IMR-90 (cell line): ENCODE results near the gene CAST. TPM values are rescaled to one million over a fixed set of nuclear protein-coding genes. Genes with fewer than 3 reads are reported as not detected.

Source experiments
- ATAC-seq: fragments of 200-7000 bp; cut with Tn5 transposase; 2 replicates; pipeline ENCODE4 v1.9.1; 2020; ENCODE audit warnings: low read depth, mild to moderate bottlenecking, moderate library complexity
- BruUV-seq: library from RNA; stranded (reverse); fragments of 400-500 nt; replicated peaks from 2 replicates; lab custom pipeline; 2021; lab: Mats Ljungman, UMichigan
- CTCF ChIA-PET: fragments of 300-600 bp; formaldehyde crosslinking; extraction: SDS; loops from one replicate; lab custom pipeline; 2021; ENCODE audit warnings: antibody characterized with exemption; lab: Yijun Ruan, JAX
- POLR2A ChIA-PET: fragments of 300-600 bp; sonication (Branson Sonifier 250); formaldehyde crosslinking; loops from one replicate; lab custom pipeline; 2022; ENCODE audit warnings: antibody characterized with exemption; ENCODE audit not compliant: unreplicated experiment; lab: Charles Lee
- DNase-seq: peaks from one replicate; pipeline ENCODE4 v3.0.0; 2013
- H2AFZ ChIP-seq: replicated peaks from 2 replicates; pipeline ENCODE3; 2013; ENCODE audit warnings: low read length, mild to moderate bottlenecking; ENCODE audit not compliant: poor library complexity
- H2AK5ac ChIP-seq: 2 replicates; pipeline ENCODE4 v1.6.1; 2013; ENCODE audit warnings: low read depth, low read length, inconsistent platforms
- H2AK9ac ChIP-seq: replicated peaks from 2 replicates; pipeline ENCODE3; 2013; ENCODE audit warnings: mild to moderate bottlenecking, low read depth, low read length, moderate library complexity; ENCODE audit not compliant: poor library complexity
- H2BK120ac ChIP-seq: 2 replicates; pipeline ENCODE4 v1.6.1; 2013; ENCODE audit warnings: low read depth, low read length, inconsistent platforms
- H2BK15ac ChIP-seq: 3 replicates; pipeline ENCODE4 v1.6.1; 2013; ENCODE audit warnings: low read depth, low read length, inconsistent platforms
- H2BK20ac ChIP-seq: 2 replicates; pipeline ENCODE4 v1.6.1; 2013; ENCODE audit warnings: low read depth, mild to moderate bottlenecking, inconsistent platforms, low read length, moderate library complexity
- H2BK5ac ChIP-seq: 2 replicates; pipeline ENCODE4 v1.6.1; 2013; ENCODE audit warnings: mild to moderate bottlenecking, low read depth, low read length, inconsistent platforms; ENCODE audit not compliant: poor library complexity, severe bottlenecking
- H3K14ac ChIP-seq: replicated peaks from 2 replicates; pipeline ENCODE4 v1.6.1; 2013; ENCODE audit warnings: low read depth, low read length, inconsistent platforms
- H3K18ac ChIP-seq: 2 replicates; pipeline ENCODE4 v1.6.1; 2013; ENCODE audit warnings: low read depth, low read length, control low read depth
- H3K23ac ChIP-seq: 2 replicates; pipeline ENCODE4 v1.6.1; 2013; ENCODE audit warnings: low read depth, low read length, inconsistent platforms
- H3K27ac ChIP-seq: 2 replicates; pipeline ENCODE4 v1.5.1; 2013; ENCODE audit warnings: mild to moderate bottlenecking, control low read depth, low read length; ENCODE audit not compliant: insufficient read depth
- H3K27me3 ChIP-seq: 2 replicates; pipeline ENCODE4 v1.6.1; 2013; ENCODE audit warnings: low read length; ENCODE audit not compliant: control insufficient read depth, insufficient read depth
- H3K36me3 ChIP-seq: 2 replicates; pipeline ENCODE4 v1.6.1; 2013; ENCODE audit warnings: low read length, mixed read lengths; ENCODE audit not compliant: control insufficient read depth, insufficient read depth
- H3K4ac ChIP-seq: 2 replicates; pipeline ENCODE4 v1.6.1; 2013; ENCODE audit warnings: low read depth, low read length, inconsistent platforms
- H3K4me1 ChIP-seq: 2 replicates; pipeline ENCODE4 v1.6.1; 2013; ENCODE audit warnings: low read length, mixed read lengths; ENCODE audit not compliant: control insufficient read depth, insufficient read depth
- H3K4me2 ChIP-seq: 2 replicates; pipeline ENCODE4 v1.6.1; 2013; ENCODE audit warnings: low read depth, mild to moderate bottlenecking, control low read depth, low read length, moderate library complexity
- H3K4me3 ChIP-seq: 2 replicates; pipeline ENCODE4 v1.5.1; 2013; ENCODE audit warnings: low read depth, mild to moderate bottlenecking, control low read depth, low read length, moderate library complexity; ENCODE audit not compliant: insufficient read depth
- H3K56ac ChIP-seq: 2 replicates; pipeline ENCODE4 v1.6.1; 2013; ENCODE audit warnings: low read length, inconsistent platforms; ENCODE audit not compliant: insufficient read depth; ENCODE audit errors: extremely low read depth
- H3K79me1 ChIP-seq, 2 experiments: 2 replicates each; pipeline ENCODE4 v1.6.1; 2013; ENCODE audit warnings: low read length in 2 of 2, inconsistent platforms in 1 of 2, low read depth in 1 of 2
- H3K9ac ChIP-seq: 2 replicates; pipeline ENCODE4 v1.6.1; 2013; ENCODE audit warnings: low read depth, low read length, control low read depth
- H3K9me1 ChIP-seq: 2 replicates; pipeline ENCODE4 v1.6.1; 2013; ENCODE audit warnings: low read length, inconsistent platforms; ENCODE audit not compliant: insufficient read depth
- H3K9me3 ChIP-seq: 2 replicates; pipeline ENCODE4 v1.6.1; 2013; ENCODE audit warnings: low read length; ENCODE audit not compliant: control insufficient read depth, insufficient read depth
- H4K20me1 ChIP-seq: 2 replicates; pipeline ENCODE4 v1.6.1; 2013; ENCODE audit warnings: low read length, inconsistent platforms; ENCODE audit not compliant: insufficient read depth
- H4K5ac ChIP-seq: 2 replicates; pipeline ENCODE4 v1.6.1; 2013; ENCODE audit warnings: mild to moderate bottlenecking, low read depth, low read length, control low read depth
- H4K8ac ChIP-seq, 2 experiments: 2 replicates each; pipeline ENCODE4 v1.6.1; 2013; ENCODE audit warnings: low read depth in 2 of 2, low read length in 2 of 2, control low read depth in 1 of 2, inconsistent platforms in 1 of 2
- H4K91ac ChIP-seq: 2 replicates; pipeline ENCODE4 v1.6.1; 2013; ENCODE audit warnings: low read depth, low read length, inconsistent platforms; ENCODE audit not compliant: insufficient read depth
- BHLHE40 ChIP-seq: fragments of 150-350 bp; IDR thresholded peaks from 2 replicates; pipeline ENCODE4 v1.6.1; 2016; ENCODE audit warnings: mild to moderate bottlenecking, low read depth, low read length
- CEBPB ChIP-seq: IDR thresholded peaks from 2 replicates; pipeline ENCODE4 v1.6.1; 2012; ENCODE audit warnings: low read depth, low read length, improper control_type of control experiment
- CHD1 ChIP-seq: IDR thresholded peaks from 2 replicates; pipeline ENCODE4 v1.6.1; 2012; ENCODE audit warnings: low read depth, low read length, improper control_type of control experiment
- CTCF ChIP-seq: conservative IDR thresholded peaks from 2 replicates; pipeline ENCODE4 v1.5.1; 2012; ENCODE audit warnings: mild to moderate bottlenecking, low read depth, low read length, improper control_type of control experiment
- FOS ChIP-seq: fragments of 150-350 bp; IDR thresholded peaks from 2 replicates; pipeline ENCODE4 v1.6.1; 2016; ENCODE audit warnings: low read depth, low read length
- MAFK ChIP-seq: IDR thresholded peaks from 2 replicates; pipeline ENCODE4 v1.6.1; 2012; ENCODE audit warnings: low read depth, low read length, improper control_type of control experiment
- MAZ ChIP-seq: IDR thresholded peaks from 2 replicates; pipeline ENCODE4 v1.6.1; 2012; ENCODE audit warnings: low read depth, mild to moderate bottlenecking, low read length, improper control_type of control experiment, moderate library complexity, borderline replicate concordance
- MXI1 ChIP-seq: IDR thresholded peaks from 2 replicates; pipeline ENCODE4 v1.6.1; 2012; ENCODE audit warnings: low read depth, mild to moderate bottlenecking, low read length, moderate library complexity, borderline replicate concordance
- NFE2L2 ChIP-seq: fragments of 150-350 bp; IDR thresholded peaks from 2 replicates; pipeline ENCODE4 v1.6.1; 2016; ENCODE audit warnings: low read depth, mild to moderate bottlenecking, low read length
- POLR2A ChIP-seq: IDR thresholded peaks from 2 replicates; pipeline ENCODE4 v1.6.1; 2012; ENCODE audit warnings: mild to moderate bottlenecking, low read depth, low read length
- RAD21 ChIP-seq: IDR thresholded peaks from 2 replicates; pipeline ENCODE4 v1.6.1; 2012; ENCODE audit warnings: low read length, improper control_type of control experiment
- RCOR1 ChIP-seq: IDR thresholded peaks from 2 replicates; pipeline ENCODE4 v1.6.1; 2012; ENCODE audit warnings: mild to moderate bottlenecking, low read length, improper control_type of control experiment; ENCODE audit not compliant: insufficient replicate concordance
- RFX5 ChIP-seq: IDR thresholded peaks from 2 replicates; pipeline ENCODE4 v1.8.0; 2012; ENCODE audit warnings: low read depth, mild to moderate bottlenecking, low read length, moderate library complexity
- SMC3 ChIP-seq: fragments of 150-350 bp; IDR thresholded peaks from 2 replicates; pipeline ENCODE4 v1.6.1; 2016; ENCODE audit warnings: low read depth, mild to moderate bottlenecking, antibody characterized with exemption, low read length, moderate library complexity
- USF2 ChIP-seq: fragments of 150-350 bp; IDR thresholded peaks from 2 replicates; pipeline ENCODE4 v1.6.1; 2017; ENCODE audit warnings: mild to moderate bottlenecking, antibody characterized with exemption, low read length, low read depth
- WGBS, 2 experiments: methylation state at CpG; one replicate each; pipeline versions ENCODE4 v1.1.5 to v1.1.7; 2013; ENCODE audit warnings: missing lambda C conversion rate in 2 of 2; ENCODE audit not compliant: insufficient read length in 1 of 2; ENCODE audit errors: extremely low coverage in 2 of 2; 5-methylcytosine and 5-hydroxymethylcytosine counted together
- dilution Hi-C: fragments of 300-500 bp; cut with HindIII; formaldehyde crosslinking; loops from one replicate; pipeline ENCODE4 v1.14.3; 2018; ENCODE audit warnings: low sequenced_read_pairs; ENCODE audit not compliant: unreplicated experiment
- in situ Hi-C: fragments of 300-500 bp; cut with MboI; formaldehyde crosslinking; loops from 3 replicates; pipeline ENCODE4 v1.14.3; 2019; ENCODE audit warnings: low sequenced_read_pairs, inconsistent platforms, mixed read lengths
- intact Hi-C: fragments of 100-400 bp; cut with micrococcal nuclease; formaldehyde crosslinking; loops from 2 replicates; pipeline ENCODE4 v1.10.0; 2022
- polyA plus RNA-seq, 3 experiments: library from polyadenylated mRNA; depleted of rRNA; stranded (reverse); fragments of >200 nt; gene quantifications; 2 replicates each; pipeline ENCODE4 v1.2.3, GENCODE V29; 2012; ENCODE audit warnings: low replicate concordance in 1 of 3
- total RNA-seq: library from RNA; depleted of rRNA; stranded (reverse); fragments of >200 nt; gene quantifications from 2 replicates; pipeline ENCODE4 v1.2.3, GENCODE V29; 2012
- TF ChIP-seq, protein P1 (sequence below): fragments of 150-350 bp; IDR thresholded peaks from 2 replicates; pipeline ENCODE4 v1.6.1; 2016; ENCODE audit warnings: low read depth, mild to moderate bottlenecking, low read length, moderate library complexity, borderline replicate concordance

The CAST gene
- total and polyA plus RNA-seq, 2 of the 4 experiments (the other 2 are of a cell fraction): 91.3 to 128 TPM

- H3K9ac ChIP-seq: no peak overlapping the region
- ChIA-PET CTCF (interaction anchor here (0.7 kb wide), 1 partner anchor 53 kb away, joined by 3 read pairs; no protein-coding TSS in a partner anchor), POLR2A (no interaction called here)
- H3K4me3 ChIP-seq: no peak overlapping the region
- H3K4me2 ChIP-seq: no peak overlapping the region
- WGBS, 2 experiments: no CpG with 5 or more reads among the region's 1 CpG
- dilution Hi-C loops (no loop called here), in situ Hi-C loops (no loop called here), intact Hi-C loops (no loop called here)
- TF ChIP-seq SMC3 (no peak), CTCF (no peak), MXI1 (no peak), RFX5 (no peak), BHLHE40 (no peak), CHD1 (no peak), RAD21 (no peak), RCOR1 (no peak), NFE2L2 (no peak), MAZ (no peak), POLR2A (no peak), FOS (no peak), USF2 (no peak), CEBPB (no peak), MAFK (no peak)
- TF ChIP-seq, protein P1, sequence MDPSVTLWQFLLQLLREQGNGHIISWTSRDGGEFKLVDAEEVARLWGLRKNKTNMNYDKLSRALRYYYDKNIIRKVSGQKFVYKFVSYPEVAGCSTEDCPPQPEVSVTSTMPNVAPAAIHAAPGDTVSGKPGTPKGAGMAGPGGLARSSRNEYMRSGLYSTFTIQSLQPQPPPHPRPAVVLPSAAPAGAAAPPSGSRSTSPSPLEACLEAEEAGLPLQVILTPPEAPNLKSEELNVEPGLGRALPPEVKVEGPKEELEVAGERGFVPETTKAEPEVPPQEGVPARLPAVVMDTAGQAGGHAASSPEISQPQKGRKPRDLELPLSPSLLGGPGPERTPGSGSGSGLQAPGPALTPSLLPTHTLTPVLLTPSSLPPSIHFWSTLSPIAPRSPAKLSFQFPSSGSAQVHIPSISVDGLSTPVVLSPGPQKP: no peak
- no peak overlapping the region for H2BK120ac ChIP-seq
- DNase-seq (no peak), ATAC-seq (no peak)
- peaks cover 10% of the 10 kb centered on the region for H3K4me1 ChIP-seq
- H3K14ac ChIP-seq: no peak overlapping the region
- H3K4ac ChIP-seq: no peak overlapping the region
- no peak overlapping the region for H2AK9ac ChIP-seq
- H4K8ac ChIP-seq: no peak overlapping the region
- no peak overlapping the region for H3K56ac ChIP-seq
- no peak overlapping the region for H2BK15ac ChIP-seq
- no peaks in the 10 kb centered on the region for H3K9me1 ChIP-seq
- no peak overlapping the region for H2BK5ac ChIP-seq
- no peak overlapping the region for H4K5ac ChIP-seq
- no peaks in the 10 kb centered on the region for H3K79me1 ChIP-seq
- no peak overlapping the region for H3K27ac ChIP-seq
- H4K91ac ChIP-seq: no peak overlapping the region
- H3K27me3 ChIP-seq: no peaks in the 10 kb centered on the region
- BruUV-seq: no TSS peak
- H3K23ac ChIP-seq: no peak overlapping the region
- H2AK5ac ChIP-seq: no peak overlapping the region
- no peaks in the 10 kb centered on the region for H3K36me3 ChIP-seq
- no peak overlapping the region for H3K18ac ChIP-seq
- H4K20me1 ChIP-seq: no peaks in the 10 kb centered on the region
- H2AFZ ChIP-seq: no peak overlapping the region
- H3K9me3 ChIP-seq: no peaks in the 10 kb centered on the region
- no peak overlapping the region for H2BK20ac ChIP-seq
Measured at GRCh38 chr5:96634881-96635280, 27.3 kb upstream of the CAST start.
